Loucy (cell line): ENCODE results near the gene PATE1.

Experiments used
- CTCF ChIP-seq: fragments of 200-600 bp; sonication (generic); conservative IDR thresholded peaks from 2 replicates; pipeline ENCODE4 v1.5.1; 2014; ENCODE audit warnings: mild to moderate bottlenecking, antibody characterized with exemption, low read length
- EZH2phosphoT487 ChIP-seq: fragments of 200-600 bp; IDR thresholded peaks from 2 replicates; pipeline ENCODE4 v1.6.1; 2018; ENCODE audit warnings: antibody characterized with exemption, mild to moderate bottlenecking, moderate library complexity, borderline replicate concordance

DNA sequence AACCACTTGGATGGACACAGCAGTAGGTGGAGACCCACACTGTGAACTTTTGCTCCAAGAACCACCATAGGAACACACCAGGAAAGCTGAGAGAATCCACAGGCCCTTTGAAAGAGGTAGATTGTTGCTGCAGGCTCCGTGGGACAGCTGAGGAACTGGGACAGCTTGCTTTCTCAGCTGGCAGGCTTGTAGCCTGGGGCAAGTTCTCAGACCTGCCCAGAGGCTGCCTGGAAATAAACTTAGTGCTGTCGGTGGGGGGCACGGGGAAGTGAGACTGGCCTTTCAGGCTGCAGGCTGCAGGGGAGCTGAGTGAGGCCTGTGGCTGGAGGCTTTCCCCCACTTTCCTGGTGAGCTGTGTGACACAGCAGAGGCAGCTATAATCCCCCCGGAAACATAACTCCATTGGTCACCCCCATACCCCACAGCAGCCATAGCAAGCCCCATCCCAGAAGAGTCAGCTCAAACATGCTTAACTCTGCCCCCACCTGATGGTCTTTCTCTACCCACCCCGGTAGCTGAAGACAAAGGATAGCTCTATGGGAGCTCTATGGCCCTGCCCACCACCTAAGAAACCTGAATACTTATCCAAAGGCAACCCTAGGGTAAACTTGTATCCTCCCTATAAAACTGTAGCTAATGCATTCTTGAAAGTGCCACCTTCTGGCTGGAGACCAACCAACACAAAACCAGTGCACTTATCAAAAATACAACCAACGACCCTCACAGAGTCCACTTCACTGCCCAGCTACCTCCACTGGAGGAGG is 44.0 kb upstream of the PATE1 start:
- TF ChIP-seq CTCF (no peak), EZH2phosphoT487 (no peak)
